HepG2 (cell line): ENCODE measurements around the gene PIKFYVE. TPM values are rescaled to one million over a fixed set of nuclear protein-coding genes. Genes with fewer than 3 reads are reported as not detected.

ENCODE experiments used
- BHLHE40 ChIP-seq: IDR thresholded peaks from 2 replicates; pipeline ENCODE4 v1.6.1; 2011; ENCODE audit warnings: low read length, improper control_type of control experiment
- EHMT2 ChIP-seq: fragments of 200-600 bp; sonication (generic); IDR thresholded peaks from 2 replicates; pipeline ENCODE4 v1.7.0; 2017; ENCODE audit warnings: antibody characterized with exemption, low read depth, low read length, borderline replicate concordance
- MEF2D ChIP-seq: sonication (generic); formaldehyde crosslinking; IDR thresholded peaks from 2 replicates; pipeline ENCODE4 v1.5.1; 2020; ENCODE audit warnings: mild to moderate bottlenecking, missing genetic modification reagents
- MXD4 ChIP-seq: IDR thresholded peaks from 2 replicates; pipeline ENCODE4 v1.6.1; 2016; ENCODE audit warnings: mild to moderate bottlenecking, missing biosample characterization, missing genetic modification reagents
- NCOA2 ChIP-seq: sonication (generic); formaldehyde crosslinking; IDR thresholded peaks from 2 replicates; pipeline ENCODE4 v1.8.0; 2022; ENCODE audit warnings: inconsistent platforms
- NFKBIZ ChIP-seq: IDR thresholded peaks from 2 replicates; pipeline ENCODE4 v1.6.1; 2018; ENCODE audit warnings: missing genetic modification reagents, missing compliant biosample characterization
- NPAS2 ChIP-seq: sonication (generic); formaldehyde crosslinking; IDR thresholded peaks from 2 replicates; pipeline ENCODE4 v1.8.0; 2022; ENCODE audit warnings: mild to moderate bottlenecking, missing genetic modification reagents, borderline replicate concordance
- PPARG ChIP-seq: conservative IDR thresholded peaks from 2 replicates; pipeline ENCODE4 v1.6.1; 2016; ENCODE audit warnings: missing biosample characterization, missing genetic modification reagents
- TAF1 ChIP-seq: sonication (generic); formaldehyde crosslinking; IDR thresholded peaks from 2 replicates; pipeline ENCODE4 v1.4.0; 2020; ENCODE audit warnings: missing genetic modification reagents
- TRIM24 ChIP-seq: sonication (generic); formaldehyde crosslinking; IDR thresholded peaks from 2 replicates; pipeline ENCODE4 v1.8.0; 2022; ENCODE audit warnings: mild to moderate bottlenecking, missing genetic modification reagents
- ZBTB10 ChIP-seq: sonication (generic); formaldehyde crosslinking; IDR thresholded peaks from 2 replicates; pipeline ENCODE4 v1.4.0; 2020; ENCODE audit warnings: missing genetic modification reagents, borderline replicate concordance
- ZBTB40 ChIP-seq, 2 experiments: fragments of 450-650 bp in 1 of 2; sonication (generic) in 1 of 2; formaldehyde crosslinking in 1 of 2; IDR thresholded peaks; 2 replicates each; pipeline versions ENCODE4 v1.6.1 to v1.8.0; 2016 to 2022; ENCODE audit warnings: antibody characterized with exemption in 1 of 2, mild to moderate bottlenecking in 1 of 2, missing genetic modification reagents in 1 of 2
- ZFP41 ChIP-seq: sonication (generic); formaldehyde crosslinking; IDR thresholded peaks from 2 replicates; pipeline ENCODE4 v1.4.0; 2020; ENCODE audit warnings: mild to moderate bottlenecking, missing genetic modification reagents, borderline replicate concordance
- ZNF17 ChIP-seq: sonication (generic); formaldehyde crosslinking; IDR thresholded peaks from 2 replicates; pipeline ENCODE4 v1.5.0; 2020; ENCODE audit warnings: mild to moderate bottlenecking, missing genetic modification reagents
- ZNF446 ChIP-seq: sonication (generic); formaldehyde crosslinking; IDR thresholded peaks from 2 replicates; pipeline ENCODE4 v1.5.0; 2020; ENCODE audit warnings: mild to moderate bottlenecking, missing genetic modification reagents
- ZNF460 ChIP-seq: sonication (generic); formaldehyde crosslinking; IDR thresholded peaks from 2 replicates; pipeline ENCODE4 v1.5.1; 2020; ENCODE audit warnings: missing genetic modification reagents, mild to moderate bottlenecking, borderline replicate concordance
- ZNF589 ChIP-seq: sonication (generic); formaldehyde crosslinking; conservative IDR thresholded peaks from 2 replicates; pipeline ENCODE4 v1.8.0; 2022; ENCODE audit warnings: mild to moderate bottlenecking, moderate library complexity, missing genetic modification reagents
- polyA plus RNA-seq, 8 experiments: library from polyadenylated mRNA; depleted of rRNA in 3 of 8; stranded (reverse) in 7 of 8; unstranded in 1 of 8; fragments of >200 nt; fragmentation: Illumina TruSeq in 4 of 8; extraction: Trizol in 4 of 8; gene quantifications; 2 replicates each; pipeline versions ENCODE4 v1.2.1 to v1.2.3, GENCODE V29; 2011 to 2016; ENCODE audit warnings: low read depth in 4 of 8, missing spikeins in 1 of 8, mixed read lengths in 1 of 8; ENCODE audit not compliant: insufficient read depth in 1 of 8
- total RNA-seq, 5 experiments: library from RNA; depleted of rRNA; stranded (reverse); fragments of >200 nt; fragmentation: Illumina TruSeq; extraction: Trizol; gene quantifications; 2 replicates each; pipeline ENCODE4 v1.2.3, GENCODE V29; 2016; ENCODE audit warnings: low read depth in 1 of 5

The PIKFYVE gene
- total and polyA plus RNA-seq, 2 of the 13 experiments (the other 11 are each of a cell fraction or from before 2014, with no cell fraction given), result 20.2 to 21.7 TPM

- no peak for TF ChIP-seq TRIM24
- TF ChIP-seq ZBTB40 (IDR thresholded peaks at IDR 0.05), result no peak
- TF ChIP-seq ZBTB40 (CRISPR knock-in tag; IDR thresholded peaks at IDR 0.05), result no peak; the same call in 1 of the 2 replicates
- peak; percentile 53; the same call in 1 of the 2 replicates for TF ChIP-seq ZNF589
- TF ChIP-seq PPARG (CRISPR knock-in tag), result 0 out of 2 replicates have a peak, but pooled peaks have one; percentile 7
- TF ChIP-seq NCOA2 (CRISPR knock-in tag), result peak; percentile 94
- TF ChIP-seq NPAS2 (CRISPR knock-in tag), result 0 out of 2 replicates have a peak, but pooled peaks have one; percentile 89
- TF ChIP-seq ZNF460 (CRISPR knock-in tag), result no peak
- TF ChIP-seq ZBTB10 (CRISPR knock-in tag), result peak; percentile 96
- TF ChIP-seq ZFP41, result no peak; the same call in 1 of the 2 replicates
- no peak for TF ChIP-seq EHMT2
- peak; percentile 68; the same call in 1 of the 2 replicates for TF ChIP-seq NFKBIZ
- TF ChIP-seq ZNF446 (CRISPR knock-in tag), result no peak
- peak; percentile 49; the same call in 1 of the 2 replicates for TF ChIP-seq MEF2D (CRISPR knock-in tag)
- peak; percentile 69; the same call in 1 of the 2 replicates for TF ChIP-seq MXD4 (CRISPR knock-in tag)
- TF ChIP-seq BHLHE40, result no peak
- no peak for TF ChIP-seq ZNF17 (CRISPR knock-in tag)
- TF ChIP-seq TAF1 (CRISPR knock-in tag), result peak; percentile 68
Observed at GRCh38 chr2:208254118-208254870, 11.8 kb upstream of the PIKFYVE start (continued).
